Liver (tissue), 3 donors: ENCODE data around the gene ITGBL1.

Source experiments
- CTCF ChIP-seq: fragments of 150-350 bp; IDR thresholded peaks from 2 replicates; pipeline ENCODE4 v1.5.1; 2017; ENCODE audit warnings: improper control_type of control experiment, low read depth, low read length; ENCODE audit not compliant: missing input control
- EGR1 ChIP-seq, 2 donors: IDR thresholded peaks; 2 replicates each; pipeline ENCODE4 v1.6.1; 2016 to 2018; ENCODE audit warnings: antibody characterized with exemption in 2 of 2, low read depth in 2 of 2
- GABPA ChIP-seq, 2 donors: IDR thresholded peaks in 1 of 2; conservative IDR thresholded peaks in 1 of 2; 2 replicates each; pipeline ENCODE4 v1.6.1; 2016; ENCODE audit warnings: antibody characterized with exemption in 2 of 2, mild to moderate bottlenecking in 1 of 2, moderate library complexity in 1 of 2
- MAX ChIP-seq: IDR thresholded peaks from 2 replicates; pipeline ENCODE4 v1.6.1; 2016; ENCODE audit warnings: antibody characterized with exemption
- RAD21 ChIP-seq, 2 donors: IDR thresholded peaks; 2 replicates each; pipeline ENCODE4 v1.6.1; 2016; ENCODE audit warnings: antibody characterized with exemption in 2 of 2, mild to moderate bottlenecking in 2 of 2
- REST ChIP-seq: IDR thresholded peaks from 2 replicates; pipeline ENCODE4 v1.6.1; 2016; ENCODE audit warnings: antibody characterized with exemption, mild to moderate bottlenecking
- SP1 ChIP-seq: IDR thresholded peaks from 2 replicates; pipeline ENCODE4 v1.6.1; 2018; ENCODE audit warnings: antibody characterized with exemption, mild to moderate bottlenecking
- TAF1 ChIP-seq: conservative IDR thresholded peaks from 2 replicates; pipeline ENCODE4 v1.6.1; 2016; ENCODE audit warnings: antibody characterized with exemption, mild to moderate bottlenecking
- YY1 ChIP-seq: IDR thresholded peaks from 2 replicates; pipeline ENCODE4 v1.6.1; 2016; ENCODE audit warnings: antibody characterized with exemption, mild to moderate bottlenecking
- ZBTB33 ChIP-seq: IDR thresholded peaks from 2 replicates; pipeline ENCODE4 v1.6.1; 2016; ENCODE audit warnings: antibody characterized with exemption
- donor health status: healthy.
- donor health status: healthy.

- TF ChIP-seq ZBTB33 (no peak), CTCF (no peak), EGR1 (IDR thresholded peaks at IDR 0.05; ENCODE audit: low read depth in 2 of 2) (no peak), REST (no peak), MAX (no peak), TAF1 (no peak), GABPA (IDR thresholded peaks at IDR 0.05 in 1 of 2, conservative IDR thresholded peaks at IDR 0.05 in 1 of 2) (no peak), RAD21 (IDR thresholded peaks at IDR 0.05) (no peak), YY1 (no peak), SP1 (no peak)
These were observed 178.9 kb downstream of the ITGBL1 start for GRCh38 chr13:101631395-101631794.
